DMS53 treated with DMSO at 0.1 percent for 48 hours (cell line): Measurements from ENCODE around the gene ZDHHC11B.
"Not testable (repeated sequence)": the region's sequence is repeated elsewhere in the genome, so short reads cannot be mapped to it uniquely, and the experiment has no call there.

Experiments used
- DNase-seq: peaks from one replicate; lab custom pipeline; 2025; ENCODE audit not compliant: unreplicated experiment; lab: John Stamatoyannopoulos, UW

The ZDHHC11B gene

DNA sequence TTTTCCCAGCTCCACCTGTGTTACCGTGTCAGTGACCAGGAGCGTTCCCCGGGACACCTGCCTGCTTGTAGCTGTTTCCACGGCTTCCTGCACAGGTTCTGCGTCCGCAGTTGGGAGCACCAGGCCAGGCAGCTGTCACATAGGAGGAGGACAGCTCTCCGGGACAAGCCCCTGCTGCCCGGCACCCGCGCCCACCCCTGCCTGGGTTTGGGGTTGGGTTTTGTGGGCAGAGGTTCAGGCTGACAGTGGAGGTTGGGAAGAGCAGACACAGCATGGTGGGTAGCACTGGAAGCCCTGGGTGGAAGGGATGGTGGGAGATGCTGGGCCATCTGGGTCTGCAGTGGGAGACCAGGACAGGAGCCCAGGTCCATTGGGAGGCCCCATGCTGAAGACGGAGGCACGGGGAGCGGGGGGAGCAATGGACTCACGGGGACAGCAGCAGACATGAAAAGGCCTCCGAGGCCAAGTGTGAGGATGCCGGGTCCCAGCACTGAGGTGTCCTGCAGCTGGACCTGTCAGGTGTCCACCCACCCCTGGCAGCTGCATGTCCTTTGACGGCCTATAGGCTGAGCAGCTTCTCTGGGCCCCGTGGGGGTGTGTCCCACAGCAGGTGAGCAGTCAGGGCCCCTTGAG is 2.8 kb upstream of the ZDHHC11B start:
- DNase-seq: not testable (repeated sequence)

DNA sequence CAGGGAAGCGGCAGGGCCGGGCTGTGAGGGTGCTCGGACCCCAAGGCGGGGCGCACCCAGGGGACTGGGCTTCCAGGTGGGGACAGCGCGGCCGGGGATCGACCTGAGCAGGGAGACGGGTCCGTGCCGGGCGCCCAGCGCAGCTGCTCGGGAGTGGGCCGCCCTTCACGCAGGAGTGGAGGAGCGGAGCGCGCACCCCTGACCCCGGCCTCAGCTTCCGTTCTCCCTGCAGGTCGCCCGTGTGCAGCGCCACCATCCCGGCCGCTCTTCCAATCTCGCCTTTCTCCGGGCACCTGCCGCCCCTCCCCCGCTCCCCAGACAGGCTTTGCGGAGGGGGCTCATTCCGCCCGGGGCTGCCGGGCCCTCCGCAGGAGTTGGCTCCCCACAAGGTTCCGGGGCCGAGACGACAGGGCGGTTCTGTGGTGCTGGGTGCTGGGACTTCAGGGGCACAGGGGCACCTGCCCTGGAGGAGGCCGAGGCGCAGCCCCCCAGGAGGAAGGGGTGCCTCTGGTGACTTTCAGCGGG is 714 bp upstream of the ZDHHC11B start:
- peak; percentile 30 for DNase-seq

DNA sequence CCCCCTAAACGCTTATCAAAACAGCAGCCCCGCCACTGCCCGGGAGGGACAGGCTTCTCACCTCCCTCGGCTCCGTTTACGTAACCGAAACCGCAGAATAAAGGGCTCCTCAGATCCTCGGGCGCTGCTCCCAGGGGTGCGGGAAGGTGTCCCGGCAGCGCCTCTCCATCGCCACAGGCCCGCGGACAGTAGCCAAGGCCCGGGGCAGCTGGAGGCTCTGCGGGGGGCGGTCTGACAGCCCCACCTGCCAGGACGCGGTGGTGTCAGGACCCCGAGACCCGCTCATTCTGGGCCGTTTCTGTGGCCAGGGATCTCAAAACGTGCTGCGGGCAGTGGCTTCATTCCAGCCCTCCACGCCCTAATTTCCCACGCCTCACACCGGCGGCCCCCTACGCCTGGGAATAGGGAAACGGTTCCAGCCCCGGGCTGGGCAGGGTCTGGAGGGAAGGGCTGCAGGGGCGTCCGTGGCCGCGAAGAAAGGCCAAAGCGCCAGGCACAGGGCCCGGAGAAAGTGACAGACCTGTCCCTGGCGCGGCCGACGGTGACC is 575 bp downstream of the ZDHHC11B start:
- peak; percentile 44 for DNase-seq

DNA sequence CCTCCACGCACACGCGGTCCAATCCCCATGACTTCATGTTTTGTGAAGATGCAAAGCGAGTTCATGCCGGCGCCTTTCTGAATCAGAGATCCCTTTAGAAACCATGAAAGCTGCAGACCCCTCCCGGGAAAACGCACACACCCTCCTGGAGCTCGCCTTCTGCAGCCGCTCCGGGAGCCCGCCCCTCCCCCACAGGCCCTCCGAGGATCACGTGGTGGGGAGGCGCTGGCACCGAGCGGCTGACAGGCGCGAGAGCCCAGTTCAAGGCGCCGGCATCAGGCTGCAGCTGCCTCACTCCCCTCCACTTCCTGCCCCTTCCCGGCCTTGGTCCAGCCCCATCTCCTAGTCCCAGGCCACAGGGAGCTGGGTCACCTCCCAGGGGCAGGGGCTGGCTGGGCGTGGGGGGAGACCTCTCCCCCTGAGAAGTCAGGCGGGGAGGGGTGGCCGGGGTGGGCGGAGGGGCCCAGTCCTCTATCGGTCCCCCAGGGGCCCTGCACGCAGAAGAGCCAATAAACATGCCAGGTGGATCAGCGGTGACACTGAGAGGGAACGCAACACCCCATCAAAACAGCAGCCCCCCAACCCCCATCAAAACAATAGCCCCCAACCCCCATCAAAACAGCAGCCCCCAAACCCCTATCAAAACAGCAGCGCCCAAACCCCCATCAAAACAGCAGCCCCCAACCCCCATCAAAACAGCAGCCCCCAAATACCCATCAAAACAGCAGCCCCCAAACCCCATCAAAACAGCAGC is 1.3 kb downstream of the ZDHHC11B start:
- not testable (repeated sequence) for DNase-seq

DNA sequence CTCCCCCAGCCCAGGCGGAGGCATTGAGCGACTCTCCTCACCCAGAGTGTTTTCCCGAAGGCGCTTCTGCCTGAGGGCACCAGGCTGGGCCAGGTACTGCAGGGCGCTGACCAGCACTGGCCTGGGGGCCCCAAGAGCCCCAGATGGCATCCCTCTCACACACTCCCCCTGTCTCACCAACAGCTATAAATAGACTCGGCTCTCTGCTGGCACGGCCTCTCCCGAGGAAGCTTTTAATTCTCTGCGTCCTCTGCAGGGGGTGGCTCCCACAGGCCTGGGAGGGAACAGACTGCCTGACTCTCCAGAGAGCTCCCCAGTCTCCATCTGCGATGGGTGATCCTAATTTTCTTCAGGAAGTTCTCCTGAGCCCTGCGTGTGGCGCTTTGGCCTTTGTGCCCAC is 2.2 kb downstream of the ZDHHC11B start:
- not testable (repeated sequence) for DNase-seq

DNA sequence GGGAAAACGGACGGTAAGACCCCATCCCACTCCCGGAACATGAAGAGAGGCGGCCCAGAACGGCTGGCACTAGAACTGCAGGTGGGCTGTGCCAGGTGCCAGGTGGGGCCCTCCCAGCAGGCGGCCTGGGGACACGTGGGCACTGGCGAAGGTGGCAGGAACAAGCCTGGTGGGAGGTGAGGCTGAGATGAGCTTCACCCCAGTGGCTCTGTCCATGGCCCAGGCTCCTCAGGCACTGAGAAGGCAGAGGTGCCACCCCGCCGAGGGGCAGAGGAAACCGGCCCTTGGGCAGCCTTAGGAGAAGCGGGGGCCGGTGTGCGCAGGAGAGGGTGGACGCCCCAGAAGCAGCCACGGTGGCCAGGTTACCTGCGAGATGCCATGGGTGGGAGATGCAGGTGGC is 4.0 kb downstream of the ZDHHC11B start:
- not testable (repeated sequence) for DNase-seq

DNA sequence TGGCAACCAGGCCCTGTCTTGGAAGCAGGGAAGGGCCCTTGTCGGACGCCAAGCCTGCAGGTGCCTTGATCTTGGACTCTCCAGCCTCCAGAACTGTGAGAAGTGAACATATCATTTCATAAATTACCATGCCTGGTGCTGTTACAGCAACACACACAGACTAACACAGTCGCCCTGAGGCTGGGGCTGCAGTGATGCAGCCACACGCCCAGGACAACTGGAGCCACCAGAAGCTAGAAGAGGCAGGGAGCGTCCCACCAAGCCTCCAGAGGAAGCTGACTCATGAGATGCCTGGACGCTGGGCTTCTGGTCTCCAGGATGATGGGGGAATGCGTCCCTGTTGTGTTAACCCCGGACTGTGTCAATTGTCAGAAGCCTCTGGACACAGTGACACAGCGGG is 5.6 kb downstream of the ZDHHC11B start:
- DNase-seq: not testable (repeated sequence)

DNA sequence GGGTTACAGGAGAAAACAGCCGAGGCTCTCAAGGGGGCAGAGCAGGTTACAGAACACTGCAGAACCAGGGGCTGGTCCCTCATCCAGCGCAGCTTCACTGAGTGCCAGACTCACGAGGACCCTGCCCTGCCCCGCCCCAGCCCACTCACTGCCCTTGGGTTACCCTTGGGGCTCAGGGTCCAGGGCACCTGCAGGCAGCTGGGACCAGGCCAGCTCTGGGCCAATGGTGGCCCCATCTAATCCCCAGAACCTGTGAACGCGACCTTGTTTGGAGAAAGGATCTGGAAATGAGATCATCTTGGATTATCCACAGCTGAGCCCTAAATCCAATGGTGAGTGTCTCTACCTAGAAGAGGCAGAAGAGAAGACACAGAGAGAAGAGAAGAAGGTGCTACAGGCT is 6.1 kb downstream of the ZDHHC11B start:
- not testable (repeated sequence) for DNase-seq

DNA sequence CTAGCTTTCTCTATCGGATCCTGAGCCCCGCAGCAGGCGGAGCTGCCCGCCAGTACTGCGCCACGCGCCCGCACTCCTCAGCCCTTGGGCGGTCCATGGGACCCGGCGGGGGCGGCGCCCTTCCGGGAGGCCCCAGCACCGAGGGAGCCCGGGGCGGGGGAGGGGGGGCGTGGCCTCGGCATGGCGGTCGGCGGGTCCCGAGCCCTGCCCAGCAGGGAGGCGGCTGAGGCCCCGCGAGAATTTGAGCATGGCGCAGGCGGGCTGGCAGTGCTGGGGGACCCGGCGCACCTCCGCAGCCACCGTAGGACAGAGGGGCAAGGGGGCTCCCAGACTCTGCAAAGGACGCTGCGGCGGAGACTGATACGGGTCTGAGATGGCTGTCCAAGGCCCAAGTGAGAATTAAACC is 6.8 kb downstream of the ZDHHC11B start:
- no peak for DNase-seq

DNA sequence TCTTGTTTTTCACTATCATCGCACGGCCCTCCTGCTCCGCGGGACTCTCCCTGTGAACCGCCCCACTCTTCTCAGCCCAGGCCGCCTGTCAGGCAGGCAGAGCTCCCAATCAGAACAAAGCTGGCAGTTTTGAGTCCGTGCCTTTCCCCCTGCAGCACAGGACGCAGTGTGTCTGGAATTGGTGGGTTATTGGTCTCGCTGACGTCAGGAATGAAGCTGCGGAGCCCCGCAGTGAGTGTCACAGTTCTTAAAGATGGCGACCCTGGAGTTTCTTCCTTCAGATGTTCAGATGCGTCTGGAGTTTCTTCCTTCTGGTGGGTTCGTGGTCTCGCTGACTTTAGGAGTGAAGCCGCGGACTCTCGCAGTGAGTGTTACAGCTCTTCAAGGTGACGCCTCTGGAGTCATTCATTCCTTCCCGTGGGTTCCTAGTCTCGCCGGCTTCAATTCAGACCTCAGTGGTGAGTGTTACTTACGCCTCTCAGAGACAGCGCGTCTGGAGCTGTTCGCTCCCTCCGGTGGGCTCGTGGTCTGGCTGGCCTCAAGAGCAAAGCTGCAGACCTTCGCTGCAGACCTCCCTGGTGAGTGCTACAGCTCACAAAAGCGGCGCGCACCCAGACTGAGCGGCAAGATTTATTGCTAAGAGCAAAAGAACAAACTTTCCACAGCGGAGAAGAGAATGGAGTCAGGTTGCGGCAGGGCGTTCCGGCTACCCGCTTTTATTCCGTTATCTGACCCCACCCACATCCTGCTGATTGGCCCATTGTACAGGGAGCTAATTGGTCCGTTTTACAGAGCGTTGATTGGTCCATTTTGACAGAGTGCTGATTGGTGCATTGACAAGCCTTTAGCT is 7.4 kb downstream of the ZDHHC11B start:
- DNase-seq: no peak

DNA sequence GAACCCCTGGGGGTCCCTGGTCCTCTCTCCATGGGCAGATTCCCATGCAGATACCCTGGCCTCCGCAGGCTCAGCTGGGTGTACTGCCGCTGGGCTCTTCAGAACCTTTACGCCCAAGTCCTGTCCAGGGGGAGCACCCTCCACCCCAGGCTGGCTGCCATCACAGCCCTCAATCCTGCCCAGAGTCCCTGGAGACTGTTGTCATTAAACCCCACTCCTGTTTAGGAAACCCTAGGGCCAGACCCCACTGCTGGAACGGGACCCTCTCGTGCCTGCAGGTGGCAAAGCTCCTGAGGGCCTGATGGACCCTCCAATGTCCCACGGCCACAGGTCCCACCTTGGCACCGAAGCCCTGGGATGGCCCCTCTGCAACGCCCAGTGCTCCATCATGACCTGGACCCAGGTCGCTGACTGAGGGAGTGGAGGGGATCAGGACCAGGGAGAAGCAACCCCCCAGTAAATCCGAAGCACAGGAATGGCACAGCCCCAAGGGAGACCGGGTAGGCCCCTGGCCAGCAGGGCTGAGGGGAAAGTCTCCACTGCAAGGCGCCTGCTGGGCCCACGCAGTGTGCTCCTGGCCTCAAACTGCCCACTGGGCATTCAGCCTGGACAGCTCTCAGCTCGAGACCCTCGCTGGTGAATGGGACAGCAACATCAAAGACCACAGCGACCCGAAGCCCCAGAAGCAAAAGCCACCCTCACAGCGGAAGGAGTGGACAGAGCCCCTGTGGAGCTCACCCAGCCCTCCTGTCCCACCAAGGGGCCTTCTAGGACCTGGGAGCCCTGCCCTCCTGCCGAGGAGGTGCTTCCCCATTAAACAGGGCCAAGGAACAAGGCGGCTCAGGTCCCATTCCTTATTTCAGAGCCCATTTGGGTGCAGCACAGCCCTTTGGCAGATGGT is 8.3 kb downstream of the ZDHHC11B start:
- no peak for DNase-seq

DNA sequence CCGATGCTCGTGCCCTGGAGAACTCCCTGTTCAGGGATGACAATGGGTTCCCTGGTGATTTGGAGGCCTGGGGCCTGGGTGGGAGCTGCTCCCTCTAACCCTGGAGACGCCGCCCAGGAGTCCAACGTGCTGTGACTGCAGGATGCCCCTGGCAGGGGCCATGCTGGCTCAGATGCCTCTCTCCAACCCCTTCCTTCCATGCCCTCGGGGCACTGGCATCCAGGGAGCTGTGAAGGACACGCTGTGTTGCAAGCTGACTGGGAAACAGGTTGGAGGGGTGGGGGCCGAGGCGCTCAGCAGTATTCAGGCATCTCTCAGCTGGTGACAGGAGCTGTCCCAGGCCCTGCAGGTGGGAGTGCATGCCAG is 9.0 kb downstream of the ZDHHC11B start:
- DNase-seq: not testable (repeated sequence)

DNA sequence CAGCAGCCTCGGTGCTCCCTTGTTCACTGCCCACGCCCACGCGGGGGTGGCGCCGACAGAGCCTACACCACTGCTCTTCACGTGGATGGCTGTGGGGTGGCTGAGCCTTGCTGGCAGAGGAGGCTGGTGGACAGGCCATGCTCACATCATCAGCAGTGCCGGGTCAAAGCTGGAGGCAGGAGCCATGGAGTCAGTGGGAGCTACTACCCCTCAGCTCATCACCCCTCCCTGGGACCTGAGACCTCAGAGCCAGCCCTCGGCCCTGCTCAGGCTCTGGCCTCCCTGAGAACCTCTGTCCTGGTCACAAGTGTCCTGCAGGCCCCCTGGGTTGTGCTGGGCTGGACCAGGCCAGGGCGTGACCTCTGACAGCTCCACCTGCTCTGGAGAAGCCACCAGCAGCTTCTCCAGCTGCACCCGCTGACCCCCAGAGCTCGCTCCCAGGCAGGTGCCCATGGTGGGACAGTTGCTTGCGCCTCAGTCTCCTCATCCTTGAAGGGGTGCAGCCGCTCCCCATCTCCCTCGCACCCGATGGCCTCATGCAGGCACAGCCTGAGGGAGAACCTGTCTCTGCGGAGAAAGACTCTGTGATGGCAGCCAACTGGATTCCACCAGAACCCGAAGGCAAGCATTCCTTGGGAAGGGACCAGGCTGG is 9.5 kb downstream of the ZDHHC11B start:
- not testable (repeated sequence) for DNase-seq

DNA sequence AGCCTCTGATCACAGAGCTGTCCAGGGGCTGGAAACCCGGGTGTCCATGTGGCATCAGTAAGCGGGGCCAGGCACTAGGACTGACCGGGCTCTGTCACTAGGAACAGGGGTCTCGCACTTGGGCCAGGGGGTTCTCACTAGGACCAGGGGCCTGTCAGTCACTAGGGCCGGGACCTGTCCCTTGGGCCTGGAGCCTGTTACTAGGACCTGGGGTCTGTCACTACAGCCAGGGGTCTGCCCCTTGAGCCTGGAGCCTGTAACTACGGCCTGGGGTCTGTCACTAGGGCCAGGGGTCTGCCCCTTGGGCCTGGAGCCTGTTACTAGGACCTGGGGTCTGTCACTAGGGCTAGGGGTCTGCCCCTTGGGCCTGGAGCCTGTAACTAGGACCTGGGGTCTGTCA is 10.2 kb downstream of the ZDHHC11B start:
- not testable (repeated sequence) for DNase-seq

DNA sequence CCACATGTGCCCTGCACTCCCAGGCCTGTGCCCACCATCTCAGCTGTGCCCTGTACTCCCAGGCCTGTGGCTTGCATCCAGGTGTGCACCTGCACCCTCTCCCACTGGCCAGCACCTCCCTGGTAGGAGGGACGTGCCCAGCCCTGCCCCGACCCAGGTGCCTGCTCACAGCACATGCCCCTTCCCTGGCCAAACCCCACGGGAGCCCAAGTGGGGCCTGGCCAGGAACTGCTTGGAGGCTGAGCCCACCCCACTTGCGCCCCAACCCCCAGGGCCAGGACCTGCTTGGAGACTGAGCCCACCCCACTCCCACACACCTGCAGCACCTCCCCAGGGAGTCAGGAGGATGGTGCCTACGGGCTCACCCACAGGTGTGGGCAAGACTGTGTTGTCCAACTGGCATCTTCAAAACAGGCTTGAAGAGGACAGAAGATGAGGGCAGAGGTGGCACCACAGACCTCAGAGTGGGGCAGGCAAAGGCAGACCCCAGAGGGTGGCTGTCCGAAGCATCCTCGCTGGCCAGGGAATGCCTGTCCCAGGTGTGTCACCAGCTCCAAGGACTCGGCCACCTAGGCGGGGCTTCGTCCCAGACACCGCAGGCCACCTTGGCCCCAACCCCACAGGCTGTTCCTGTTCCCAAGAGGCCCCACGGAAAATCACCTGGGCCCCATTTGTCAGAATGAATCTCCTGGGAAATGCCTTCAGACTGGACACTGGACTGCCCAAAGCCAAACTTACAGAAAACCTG is 10.8 kb downstream of the ZDHHC11B start:
- no peak for DNase-seq

DNA sequence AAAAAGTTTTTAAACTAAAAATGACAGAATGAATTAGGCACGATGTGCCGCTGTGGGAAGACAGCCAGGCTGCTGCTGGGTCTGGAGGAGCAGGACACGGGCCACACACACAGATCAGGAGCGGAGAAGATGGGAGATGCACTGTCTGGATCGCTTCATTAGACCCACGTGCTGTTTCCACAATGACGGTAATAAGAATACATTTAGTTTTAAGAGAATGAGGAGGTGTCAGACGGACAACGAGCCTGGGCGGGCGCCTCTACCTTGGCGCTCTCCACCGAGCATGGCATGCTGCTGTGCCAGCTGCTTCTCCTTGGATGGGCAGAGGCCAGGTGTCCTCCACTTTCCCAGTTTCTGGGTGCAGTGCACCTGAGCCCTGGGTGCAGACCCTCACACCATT is 11.6 kb downstream of the ZDHHC11B start:
- DNase-seq: not testable (repeated sequence)

DNA sequence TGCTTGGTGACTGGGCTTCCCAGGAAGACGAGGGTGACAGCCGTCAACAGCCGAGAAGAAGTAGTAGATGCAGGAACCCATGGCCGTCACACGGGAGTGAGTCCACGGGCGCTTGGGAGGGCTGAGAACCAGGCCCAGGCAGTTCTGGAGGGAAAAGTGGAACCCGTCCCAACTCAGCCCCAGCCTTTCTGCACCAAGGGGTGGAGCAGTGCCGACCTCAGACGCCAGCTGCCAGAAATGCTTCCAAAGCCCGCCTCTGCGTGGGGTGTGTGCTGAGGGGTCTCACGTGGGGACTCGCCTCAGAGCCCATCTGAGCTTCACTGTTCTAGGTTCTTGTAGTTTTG is 12.0 kb downstream of the ZDHHC11B start:
- DNase-seq: not testable (repeated sequence)

DNA sequence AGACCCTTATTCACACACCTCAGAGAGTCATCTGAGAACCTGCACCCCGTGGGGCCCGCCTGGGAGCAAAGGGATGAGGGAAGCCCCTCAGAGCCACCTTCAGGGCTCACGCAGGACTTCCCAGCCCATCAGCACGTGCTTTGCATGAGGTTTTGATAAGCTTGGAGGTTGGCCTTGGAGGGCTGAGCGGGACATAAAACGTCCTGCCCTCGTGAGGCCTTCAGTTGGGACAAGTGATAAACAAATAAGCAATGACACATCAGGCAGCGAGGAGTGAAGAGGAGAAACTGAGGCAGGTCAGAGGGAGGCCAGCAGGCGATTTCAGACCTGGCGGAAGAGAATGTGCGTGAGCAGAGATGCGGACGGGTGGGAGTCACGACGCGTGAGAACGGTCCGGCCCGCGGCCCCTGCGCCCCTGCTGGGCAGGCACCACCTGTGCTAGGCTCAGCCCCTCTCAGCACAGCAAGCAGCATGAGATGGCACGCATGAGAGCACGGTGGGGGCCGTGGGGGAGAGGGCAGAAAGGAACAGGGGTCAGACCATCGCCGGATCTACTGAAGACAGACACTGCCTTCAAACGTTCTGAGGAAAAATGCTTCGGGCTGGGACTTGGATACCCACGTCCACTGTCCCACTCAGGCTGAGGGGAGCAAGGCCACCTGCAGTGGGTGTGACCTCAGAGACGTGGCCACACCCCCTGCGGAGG is 12.5 kb downstream of the ZDHHC11B start:
- not testable (repeated sequence) for DNase-seq
